HCT116 (cell line): ENCODE data around the gene SPOP.

ENCODE experiments used
- CBX3 ChIP-seq: IDR thresholded peaks from 2 replicates; pipeline ENCODE4 v1.6.1; 2012; ENCODE audit warnings: low read depth
- EZH2 ChIP-seq: fragments of 200-600 bp; sonication (generic); IDR thresholded peaks from 2 replicates; pipeline ENCODE4 v1.6.1; 2017; ENCODE audit warnings: antibody characterized with exemption, mixed run types
- POLR2A ChIP-seq: IDR thresholded peaks from 2 replicates; pipeline ENCODE4 v1.7.0; 2011; ENCODE audit warnings: borderline replicate concordance; ENCODE audit not compliant: insufficient read depth, insufficient read length; ENCODE audit errors: extremely low read depth
- RAD21 ChIP-seq: IDR thresholded peaks from 2 replicates; pipeline ENCODE4 v1.6.1; 2012; ENCODE audit warnings: low read depth, mild to moderate bottlenecking
- SIN3A ChIP-seq: IDR thresholded peaks from 2 replicates; pipeline ENCODE4 v1.6.1; 2012; ENCODE audit warnings: low read depth
- ZNF274 ChIP-seq: fragments of 200-500 bp; sonication (Bioruptor generic); IDR thresholded peaks from 2 replicates; pipeline ENCODE4 v1.6.1; 2014; ENCODE audit warnings: mild to moderate bottlenecking, low read depth, low read length, inconsistent platforms
- TF ChIP-seq, protein P1 (sequence below), 3 experiments: fragments of 200-600 bp in 1 of 3; sonication (generic) in 1 of 3; IDR thresholded peaks in 2 of 3; conservative IDR thresholded peaks in 1 of 3; 2 replicates each; pipeline ENCODE4 v1.5.1; 2012 to 2017; ENCODE audit warnings: low read depth in 2 of 3, low read length in 2 of 3, antibody characterized with exemption in 1 of 3, borderline replicate concordance in 1 of 3, control low read depth in 1 of 3, mild to moderate bottlenecking in 1 of 3, mixed read lengths in 1 of 3, mixed run types in 1 of 3, moderate library complexity in 1 of 3; ENCODE audit not compliant: insufficient read depth in 1 of 3

DNA sequence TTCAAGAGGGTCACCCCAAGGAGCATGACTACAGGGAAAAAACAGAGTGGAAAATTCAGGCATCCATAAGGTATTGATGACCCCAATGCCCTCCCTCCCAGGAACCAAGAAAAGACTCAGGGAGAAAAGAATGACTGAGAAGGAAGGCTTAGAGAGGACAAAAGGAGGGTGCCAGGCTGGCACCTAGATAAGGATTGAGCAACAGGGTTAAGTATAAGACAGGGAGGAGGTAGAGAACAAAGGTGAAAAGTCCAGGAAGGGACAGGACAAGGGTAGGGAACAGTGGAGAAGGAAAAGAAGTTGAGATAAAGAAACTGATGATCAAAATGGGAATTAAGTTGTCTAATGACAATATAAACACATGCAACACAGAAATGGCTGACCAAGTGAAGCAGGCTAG is 27.4 kb upstream of the SPOP start:
- TF ChIP-seq, protein P1, sequence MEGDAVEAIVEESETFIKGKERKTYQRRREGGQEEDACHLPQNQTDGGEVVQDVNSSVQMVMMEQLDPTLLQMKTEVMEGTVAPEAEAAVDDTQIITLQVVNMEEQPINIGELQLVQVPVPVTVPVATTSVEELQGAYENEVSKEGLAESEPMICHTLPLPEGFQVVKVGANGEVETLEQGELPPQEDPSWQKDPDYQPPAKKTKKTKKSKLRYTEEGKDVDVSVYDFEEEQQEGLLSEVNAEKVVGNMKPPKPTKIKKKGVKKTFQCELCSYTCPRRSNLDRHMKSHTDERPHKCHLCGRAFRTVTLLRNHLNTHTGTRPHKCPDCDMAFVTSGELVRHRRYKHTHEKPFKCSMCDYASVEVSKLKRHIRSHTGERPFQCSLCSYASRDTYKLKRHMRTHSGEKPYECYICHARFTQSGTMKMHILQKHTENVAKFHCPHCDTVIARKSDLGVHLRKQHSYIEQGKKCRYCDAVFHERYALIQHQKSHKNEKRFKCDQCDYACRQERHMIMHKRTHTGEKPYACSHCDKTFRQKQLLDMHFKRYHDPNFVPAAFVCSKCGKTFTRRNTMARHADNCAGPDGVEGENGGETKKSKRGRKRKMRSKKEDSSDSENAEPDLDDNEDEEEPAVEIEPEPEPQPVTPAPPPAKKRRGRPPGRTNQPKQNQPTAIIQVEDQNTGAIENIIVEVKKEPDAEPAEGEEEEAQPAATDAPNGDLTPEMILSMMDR (IDR thresholded peaks at IDR 0.05 in 2 of 3, conservative IDR thresholded peaks at IDR 0.05 in 1 of 3; ENCODE audit: borderline replicate concordance in 1 of 3, insufficient read depth in 1 of 3, low read depth in 2 of 3, low read length in 2 of 3), result no peak
- TF ChIP-seq EZH2 (no peak), SIN3A (no peak), RAD21 (no peak), CBX3 (no peak), POLR2A (no peak), ZNF274 (no peak)
